HEK293T (cell line): ENCODE measurements around the gene DLST.

Experiments
- CTCF ChIA-PET: fragments of 350-600 bp; formaldehyde crosslinking; extraction: SDS; loops from one replicate; lab custom pipeline; 2021; ENCODE audit warnings: antibody characterized with exemption, inconsistent platforms; lab: Yijun Ruan, JAX
- POLR2A ChIA-PET: fragments of 350-600 bp; formaldehyde crosslinking; extraction: SDS; loops from one replicate; lab custom pipeline; 2020; ENCODE audit warnings: antibody characterized with exemption, inconsistent platforms; lab: Yijun Ruan, JAX
- DNase-seq: peaks from one replicate; pipeline ENCODE4 v3.0.0; 2012; ENCODE audit warnings: mixed read lengths; ENCODE audit errors: extremely low spot score
- ARNT ChIP-seq: fragments of 450-650 bp; IDR thresholded peaks from 2 replicates; pipeline ENCODE4 v1.6.1; 2017; ENCODE audit warnings: mild to moderate bottlenecking
- BHLHE40 ChIP-seq: fragments of 450-650 bp; IDR thresholded peaks from 2 replicates; pipeline ENCODE4 v1.6.1; 2016; ENCODE audit warnings: mild to moderate bottlenecking, moderate library complexity, borderline replicate concordance
- CTBP1 ChIP-seq: fragments of 450-650 bp; IDR thresholded peaks from 2 replicates; pipeline ENCODE4 v1.6.1; 2016; ENCODE audit warnings: borderline replicate concordance
- ELF4 ChIP-seq: fragments of 450-650 bp; IDR thresholded peaks from 2 replicates; pipeline ENCODE4 v1.6.1; 2017; ENCODE audit warnings: antibody characterized with exemption
- FOXA1 ChIP-seq: fragments of 450-650 bp; IDR thresholded peaks from 2 replicates; pipeline ENCODE4 v1.6.1; 2016; ENCODE audit warnings: mild to moderate bottlenecking
- FOXK2 ChIP-seq: fragments of 450-650 bp; IDR thresholded peaks from 2 replicates; pipeline ENCODE4 v1.6.1; 2016; ENCODE audit warnings: mild to moderate bottlenecking
- FOXM1 ChIP-seq: fragments of 450-650 bp; IDR thresholded peaks from 2 replicates; pipeline ENCODE4 v1.6.1; 2017; ENCODE audit warnings: mild to moderate bottlenecking, borderline replicate concordance
- HDGF ChIP-seq: fragments of 450-650 bp; IDR thresholded peaks from 2 replicates; pipeline ENCODE4 v1.6.1; 2017; ENCODE audit warnings: antibody characterized with exemption, borderline replicate concordance
- L3MBTL2 ChIP-seq: fragments of 450-650 bp; conservative IDR thresholded peaks from 2 replicates; pipeline ENCODE4 v1.6.1; 2016; ENCODE audit warnings: mild to moderate bottlenecking
- LEF1 ChIP-seq: fragments of 450-650 bp; IDR thresholded peaks from 2 replicates; pipeline ENCODE4 v1.6.1; 2017; ENCODE audit warnings: mild to moderate bottlenecking, borderline replicate concordance
- NFRKB ChIP-seq: fragments of 450-650 bp; IDR thresholded peaks from 2 replicates; pipeline ENCODE4 v1.6.1; 2016; ENCODE audit warnings: mild to moderate bottlenecking, moderate library complexity
- SP1 ChIP-seq: fragments of 450-650 bp; IDR thresholded peaks from 2 replicates; pipeline ENCODE4 v1.6.1; 2017
- SUZ12 ChIP-seq: fragments of 450-650 bp; IDR thresholded peaks from 2 replicates; pipeline ENCODE4 v1.6.1; 2016; ENCODE audit warnings: mild to moderate bottlenecking
- TARDBP ChIP-seq: fragments of 450-650 bp; IDR thresholded peaks from 2 replicates; pipeline ENCODE4 v1.6.1; 2016
- ZNF384 ChIP-seq: fragments of 450-650 bp; IDR thresholded peaks from 2 replicates; pipeline ENCODE4 v1.6.1; 2016
- TF ChIP-seq, protein P1 (sequence below): fragments of 450-650 bp; IDR thresholded peaks from 2 replicates; pipeline ENCODE4 v1.6.1; 2016

The DLST gene

DNA sequence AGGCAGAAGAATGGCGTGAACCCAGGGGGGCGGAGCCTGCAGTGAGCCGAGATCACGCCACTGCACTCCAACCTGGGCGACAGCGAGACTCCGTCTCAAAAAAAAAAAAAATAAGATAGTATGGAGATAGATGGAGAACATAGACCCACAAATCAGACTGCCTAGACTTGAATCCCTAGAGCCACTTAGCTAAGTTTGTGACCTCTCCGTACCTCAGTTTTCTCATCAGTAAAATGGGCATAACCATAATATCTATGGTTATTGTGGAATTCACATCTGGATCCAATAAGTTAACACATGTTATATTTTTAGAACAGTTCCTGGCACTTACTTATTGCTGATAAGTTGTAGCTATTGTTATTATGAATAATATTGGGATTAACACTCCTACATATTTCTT, 13.0 kb upstream of the DLST start:
- POLR2A ChIA-PET: no interaction called here
- TF ChIP-seq TARDBP (no peak), LEF1 (no peak), ZNF384 (no peak), BHLHE40 (no peak), CTBP1 (no peak), SP1 (no peak), ARNT (no peak), FOXK2 (no peak), FOXM1 (no peak), FOXA1 (no peak)
- TF ChIP-seq, protein P1, sequence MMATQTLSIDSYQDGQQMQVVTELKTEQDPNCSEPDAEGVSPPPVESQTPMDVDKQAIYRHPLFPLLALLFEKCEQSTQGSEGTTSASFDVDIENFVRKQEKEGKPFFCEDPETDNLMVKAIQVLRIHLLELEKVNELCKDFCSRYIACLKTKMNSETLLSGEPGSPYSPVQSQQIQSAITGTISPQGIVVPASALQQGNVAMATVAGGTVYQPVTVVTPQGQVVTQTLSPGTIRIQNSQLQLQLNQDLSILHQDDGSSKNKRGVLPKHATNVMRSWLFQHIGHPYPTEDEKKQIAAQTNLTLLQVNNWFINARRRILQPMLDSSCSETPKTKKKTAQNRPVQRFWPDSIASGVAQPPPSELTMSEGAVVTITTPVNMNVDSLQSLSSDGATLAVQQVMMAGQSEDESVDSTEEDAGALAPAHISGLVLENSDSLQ: no peak
- CTCF ChIA-PET: interaction anchor here (0.6 to 1.8 kb wide), 3 partner anchors 10 to 77 kb away, joined by 3 to 8 read pairs (median 3); no protein-coding TSS in a partner anchor
- DNase-seq: no peak

DNA sequence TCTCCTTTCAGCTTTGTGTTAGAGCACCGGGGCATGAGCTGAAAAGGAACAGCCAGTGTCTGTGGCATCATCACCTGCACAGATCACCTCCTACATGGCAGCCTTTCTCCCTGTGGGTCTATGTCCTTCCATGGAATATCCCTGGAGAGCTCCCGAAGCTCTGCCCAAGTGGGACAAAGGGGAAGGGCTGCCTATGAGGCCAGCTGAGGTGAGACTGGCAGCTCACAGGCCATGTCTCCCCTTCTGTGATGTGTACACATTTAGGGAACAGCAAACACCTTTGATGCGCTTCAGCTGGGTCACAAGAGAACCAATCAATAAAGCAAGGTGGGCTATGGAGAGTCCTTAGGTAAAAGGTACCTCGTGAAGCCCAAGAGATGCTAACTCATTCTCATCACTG, 9.9 kb upstream of the DLST start:
- no peak for DNase-seq
- POLR2A ChIA-PET: interaction anchor here (0.6 to 0.7 kb wide), 2 partner anchors 9 to 11 kb away, joined by 3 to 4 read pairs; no protein-coding TSS in a partner anchor
- CTCF ChIA-PET: interaction anchor here (0.7 to 1.5 kb wide), 2 partner anchors 11 to 706 kb away, joined by 4 to 9 read pairs; no protein-coding TSS in a partner anchor
- TF ChIP-seq BHLHE40 (no peak), CTBP1 (no peak), ARNT (no peak), SUZ12 (no peak), ZNF384 (no peak), SP1 (no peak), FOXK2 (no peak), NFRKB (no peak), FOXA1 (no peak), FOXM1 (no peak), TARDBP (no peak)
- TF ChIP-seq, protein P1: no peak

DNA sequence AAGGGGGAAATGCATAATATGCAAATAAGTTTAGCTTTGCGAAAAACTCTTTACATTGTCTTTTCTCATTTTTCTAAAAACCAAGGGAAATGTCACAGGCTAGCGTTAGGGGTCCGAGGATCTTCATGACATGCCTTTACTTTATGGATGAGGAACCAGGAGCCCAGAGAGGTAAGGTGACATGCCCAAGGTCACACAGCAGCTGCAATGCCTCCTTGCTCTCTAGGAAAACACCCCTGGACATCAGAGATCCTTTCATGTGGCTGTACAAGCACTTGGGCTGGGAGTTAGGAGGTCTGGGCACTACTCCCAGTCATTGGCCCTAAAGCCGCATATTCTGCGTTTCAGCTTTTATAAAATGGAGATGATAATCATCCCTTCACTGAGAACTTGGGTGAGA, 6.5 kb upstream of the DLST start:
- TF ChIP-seq CTBP1 (no peak), NFRKB (no peak), ARNT (no peak), FOXM1 (no peak), HDGF (no peak), FOXA1 (no peak), ZNF384 (no peak), L3MBTL2 (no peak), BHLHE40 (no peak), ELF4 (no peak), SP1 (no peak)
- ChIA-PET POLR2A (no interaction called here), CTCF (interaction anchor here (1.0 to 6.5 kb wide), 3 partner anchors 14 to 31 kb away, joined by 3 to 59 read pairs (median 8); no protein-coding TSS in a partner anchor)
- no peak for DNase-seq

- POLR2A ChIA-PET: no interaction called here
- DNase-seq: no peak
- TF ChIP-seq FOXK2 (no peak), ARNT (no peak)
- TF ChIP-seq, protein P1: no peak
- CTCF ChIA-PET: interaction anchor here (2.1 to 6.5 kb wide), 2 partner anchors 16 to 30 kb away, joined by 8 to 59 read pairs; no protein-coding TSS in a partner anchor
Observed at GRCh38 chr14:74875941-74876913, 5.5 kb upstream of the DLST start, which contains the start of gene PROX2. Gene PROX2 (minus strand): TSS chr14:74876145. CDS start chr14:74863834, 12,311 bp downstream.

DNA sequence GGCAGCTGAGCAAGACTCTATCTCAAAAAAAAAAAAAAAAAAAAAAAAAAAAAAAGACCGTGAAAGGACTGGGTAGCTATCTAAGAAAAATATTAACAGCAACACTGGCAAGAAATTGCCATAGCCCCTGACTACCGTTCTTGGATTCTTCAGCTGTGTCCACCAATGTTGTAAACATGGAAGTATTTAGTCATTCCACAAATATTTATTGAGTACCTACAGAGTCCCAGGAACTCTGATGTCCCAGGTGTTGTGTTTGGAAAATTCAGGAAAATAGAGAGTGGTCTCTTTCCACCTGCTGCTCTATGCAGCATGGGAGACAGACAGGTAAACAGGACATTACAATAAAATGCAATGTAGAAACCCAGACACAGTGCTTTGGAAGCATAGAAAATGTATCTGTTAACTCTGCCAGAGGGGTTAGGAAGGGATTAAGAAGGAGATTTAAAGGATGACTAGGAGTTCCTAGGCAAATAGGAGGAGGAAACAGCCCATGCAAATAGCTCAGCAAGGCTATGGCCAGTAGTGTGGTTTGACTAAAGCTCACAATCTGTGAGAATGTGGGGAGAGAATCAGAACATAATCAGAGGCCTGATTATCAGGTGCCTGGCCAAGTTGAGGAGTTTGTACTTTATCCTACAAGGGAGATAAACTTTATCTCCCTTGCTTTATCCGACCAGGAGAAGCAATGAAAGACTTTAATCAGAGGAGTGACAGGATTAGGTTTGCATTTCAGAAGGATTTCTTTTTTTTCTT, 2.1 kb upstream of the DLST start:
- peak; percentile 15; the same call in 1 of the 2 replicates for TF ChIP-seq ZNF384
- TF ChIP-seq SP1: no peak
- ChIA-PET CTCF (interaction anchor here (0.6 to 6.5 kb wide), 6 partner anchors 19 to 65 kb away, joined by 3 to 59 read pairs (median 4); no protein-coding TSS in a partner anchor), POLR2A (interaction anchor here (1.0 to 4.2 kb wide), 4 partner anchors 12 to 302 kb away, joined by 3 to 35 read pairs (median 4); partner anchors contain the start of gene PGF)
- no peak for DNase-seq
